RWPE1 (cell line): ENCODE results near the gene JAK1.
A peak's percentile ranks its signal among the peaks of the same experiment; 100 is the strongest.
"Not testable (repeated sequence)": the region's sequence is repeated elsewhere in the genome, so short reads cannot be mapped to it uniquely, and the experiment has no call there.

ENCODE experiments used
- CTCF ChIA-PET: fragments of 350-600 bp; sonication (Branson Sonifier 250); formaldehyde crosslinking; extraction: SDS; loops from one replicate; lab custom pipeline; 2021; lab: Yijun Ruan, JAX
- POLR2A ChIA-PET: fragments of 400-600 bp; formaldehyde crosslinking; extraction: SDS; loops from one replicate; lab custom pipeline; 2020; ENCODE audit warnings: antibody characterized with exemption; ENCODE audit not compliant: low non-redundant PET; lab: Yijun Ruan, JAX
- DNase-seq: peaks from one replicate; pipeline ENCODE4 v3.0.0; 2012; ENCODE audit warnings: low spot score
- H3K27ac ChIP-seq: fragments of 450-650 bp; 2 replicates; pipeline ENCODE4 v1.5.1; 2017
- TF ChIP-seq, protein P1 (sequence below): fragments of 450-650 bp; conservative IDR thresholded peaks from 2 replicates; pipeline ENCODE4 v1.5.1; 2017; ENCODE audit warnings: low read depth, mild to moderate bottlenecking

Gene JAK1

GRCh38 chr1:64920941-64921589 is 45.3 kb downstream of the JAK1 start:
- POLR2A ChIA-PET: no interaction called here
- no peak overlapping the region for H3K27ac ChIP-seq
- DNase-seq: peak; percentile 52
- CTCF ChIA-PET: no interaction called here
- TF ChIP-seq, protein P1, sequence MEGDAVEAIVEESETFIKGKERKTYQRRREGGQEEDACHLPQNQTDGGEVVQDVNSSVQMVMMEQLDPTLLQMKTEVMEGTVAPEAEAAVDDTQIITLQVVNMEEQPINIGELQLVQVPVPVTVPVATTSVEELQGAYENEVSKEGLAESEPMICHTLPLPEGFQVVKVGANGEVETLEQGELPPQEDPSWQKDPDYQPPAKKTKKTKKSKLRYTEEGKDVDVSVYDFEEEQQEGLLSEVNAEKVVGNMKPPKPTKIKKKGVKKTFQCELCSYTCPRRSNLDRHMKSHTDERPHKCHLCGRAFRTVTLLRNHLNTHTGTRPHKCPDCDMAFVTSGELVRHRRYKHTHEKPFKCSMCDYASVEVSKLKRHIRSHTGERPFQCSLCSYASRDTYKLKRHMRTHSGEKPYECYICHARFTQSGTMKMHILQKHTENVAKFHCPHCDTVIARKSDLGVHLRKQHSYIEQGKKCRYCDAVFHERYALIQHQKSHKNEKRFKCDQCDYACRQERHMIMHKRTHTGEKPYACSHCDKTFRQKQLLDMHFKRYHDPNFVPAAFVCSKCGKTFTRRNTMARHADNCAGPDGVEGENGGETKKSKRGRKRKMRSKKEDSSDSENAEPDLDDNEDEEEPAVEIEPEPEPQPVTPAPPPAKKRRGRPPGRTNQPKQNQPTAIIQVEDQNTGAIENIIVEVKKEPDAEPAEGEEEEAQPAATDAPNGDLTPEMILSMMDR: no peak

DNA sequence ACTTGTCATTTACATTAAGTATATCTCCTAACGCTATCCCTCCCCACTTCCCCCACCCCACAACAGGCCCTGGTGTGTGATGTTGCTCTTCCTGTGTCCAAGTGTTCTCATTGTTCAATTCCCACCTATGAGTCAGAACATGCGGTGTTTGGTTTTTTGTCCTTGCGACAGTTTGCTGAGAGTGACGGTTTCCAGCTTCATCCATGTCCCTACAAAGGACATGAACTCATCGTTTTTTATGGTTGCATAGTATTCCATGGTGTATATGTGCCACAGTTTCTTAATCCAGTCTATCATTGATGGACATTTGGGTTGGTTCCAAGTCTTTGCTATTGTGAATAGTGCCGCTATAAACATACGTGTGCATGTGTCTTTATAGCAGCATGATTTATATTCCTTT is 47.2 kb downstream of the JAK1 start:
- DNase-seq, CTCF ChIA-PET, H3K27ac ChIP-seq, POLR2A ChIA-PET: not testable (repeated sequence)

- TF ChIP-seq, protein P1: no peak
- ChIA-PET CTCF (no interaction called here), POLR2A (no interaction called here)
- no peak for DNase-seq
- H3K27ac ChIP-seq: peak overlapping the region; percentile 78
These were observed 48.4 kb downstream of the JAK1 start for GRCh38 chr1:64917907-64918306.

GRCh38 chr1:64917328-64917861 is 49.0 kb downstream of the JAK1 start:
- peak overlapping the region; percentile 78 for H3K27ac ChIP-seq

GRCh38 chr1:64915381-64916274 is 50.7 kb downstream of the JAK1 start:
- H3K27ac ChIP-seq: no peak overlapping the region
- CTCF ChIA-PET: interaction anchor here (0.8 kb wide), 1 partner anchor 11 kb away, joined by 3 read pairs; no protein-coding TSS in a partner anchor

More at GRCh38 chr1:64917328-64917861, 49.0 kb downstream of the JAK1 start:
- CTCF ChIA-PET: interaction anchor here (0.7 kb wide), 1 partner anchor 415 kb away, joined by 3 read pairs; no protein-coding TSS in a partner anchor
- TF ChIP-seq, protein P1: no peak
- DNase-seq: peak; percentile 76
- POLR2A ChIA-PET: no interaction called here

GRCh38 chr1:64913361-64914015 is 52.9 kb downstream of the JAK1 start:
- H3K27ac ChIP-seq: no peak overlapping the region

More at GRCh38 chr1:64915381-64916274, 50.7 kb downstream of the JAK1 start:
- POLR2A ChIA-PET: no interaction called here
- DNase-seq: peak; percentile 67
- TF ChIP-seq, protein P1: no peak

More at GRCh38 chr1:64913361-64914015, 52.9 kb downstream of the JAK1 start:
- TF ChIP-seq, protein P1: no peak
- ChIA-PET POLR2A (no interaction called here), CTCF (no interaction called here)
- DNase-seq: no peak
